HG03139 (cell line): ENCODE measurements around the gene MYH16.
"Not testable (repeated sequence)": the region's sequence is repeated elsewhere in the genome, so short reads cannot be mapped to it uniquely, and the experiment has no call there.

Experiments used
- ATAC-seq: cut with Tn5 transposase; IDR thresholded peaks from one replicate; pipeline ENCODE4 v1.9.1; 2021; ENCODE audit not compliant: unreplicated experiment

MYH16 gene

GRCh38 chr7:99257675-99258074 is 15.0 kb upstream of the MYH16 start:
- ATAC-seq: no peak

DNA sequence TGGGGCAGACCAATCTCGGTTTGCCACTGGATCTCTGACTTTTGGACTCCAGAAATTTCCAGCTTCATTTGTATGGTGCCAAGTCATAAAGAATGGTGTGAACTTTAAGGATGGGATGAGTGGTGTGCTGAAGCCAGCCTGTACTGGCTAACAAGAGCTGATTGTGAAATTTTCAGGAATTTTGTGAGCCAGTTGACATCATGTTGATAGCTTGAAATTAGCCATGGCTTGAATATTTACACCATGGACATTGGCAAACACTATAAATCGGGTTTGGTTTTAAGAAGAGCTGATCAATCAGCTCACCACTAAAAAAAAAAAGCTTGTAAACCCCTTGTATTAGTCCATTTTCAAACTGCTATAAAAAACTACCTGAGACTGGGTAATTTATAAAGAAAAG is 14.1 kb upstream of the MYH16 start:
- no peak for ATAC-seq

DNA sequence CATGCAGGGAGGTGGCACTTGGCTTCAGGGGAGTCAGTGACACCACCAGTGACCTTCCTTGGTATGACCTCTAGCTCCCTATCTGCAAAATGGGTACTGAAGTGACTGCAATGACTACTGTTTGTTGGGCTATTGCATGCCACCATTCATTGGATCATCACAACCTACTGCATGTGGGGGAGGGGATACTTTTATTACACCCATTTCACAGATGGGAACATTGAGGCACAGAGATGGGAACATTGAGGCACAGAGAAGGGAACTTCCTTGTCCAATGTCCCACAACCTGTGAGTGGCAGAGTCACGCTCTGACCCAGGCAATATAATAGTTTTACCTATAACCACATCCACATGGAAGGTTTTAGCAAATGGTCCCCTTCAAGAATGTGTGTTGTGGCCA is 12.2 kb upstream of the MYH16 start:
- ATAC-seq: no peak

DNA sequence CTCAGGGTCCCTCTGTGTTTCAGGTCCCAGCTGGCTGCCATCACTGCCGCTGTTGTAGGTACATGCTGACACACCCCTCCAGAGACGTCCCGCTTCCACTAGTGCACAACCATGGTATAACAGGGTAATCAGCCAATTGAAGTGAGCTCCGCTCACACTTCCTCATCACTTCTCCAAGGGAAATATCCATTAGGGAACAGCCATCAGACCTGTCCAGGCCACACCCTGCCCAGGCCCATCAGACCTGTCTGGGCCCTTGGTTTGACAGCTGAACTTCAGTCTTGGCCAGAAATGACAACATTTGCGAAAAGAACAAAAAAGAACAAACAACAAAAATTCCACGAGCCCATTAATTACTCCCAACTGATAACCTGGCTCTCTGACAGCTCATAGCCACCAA is 11.0 kb upstream of the MYH16 start:
- ATAC-seq: no peak

DNA sequence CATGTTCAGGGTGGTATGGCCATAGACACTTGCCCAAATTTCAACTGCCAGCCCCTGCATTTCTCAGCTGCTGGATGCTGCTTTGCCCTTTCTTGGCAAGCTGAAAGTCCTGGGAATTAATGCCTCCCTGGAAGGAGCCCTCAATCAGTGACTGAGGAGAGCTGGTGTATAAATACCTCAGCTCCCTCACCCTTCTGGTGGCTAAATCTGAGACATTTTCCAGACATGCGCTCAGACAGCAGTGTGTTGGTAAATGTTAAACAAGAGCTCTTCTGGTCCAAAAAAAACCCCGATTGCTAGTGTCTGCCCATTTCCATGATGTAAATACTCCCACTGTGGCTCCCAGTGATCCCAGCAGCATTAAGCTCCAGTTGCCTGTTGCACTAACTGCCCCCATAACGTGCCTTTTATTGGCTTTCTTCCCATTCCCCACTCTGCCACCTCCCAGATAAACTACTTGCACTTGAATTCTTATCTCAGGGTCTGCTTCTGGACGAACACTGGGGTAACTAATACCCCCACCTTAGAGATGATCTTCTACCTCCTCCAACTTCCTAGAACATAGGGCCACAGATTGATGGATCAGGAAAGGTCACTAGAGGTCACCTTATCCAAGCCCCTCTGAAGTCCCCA is 6.7 kb upstream of the MYH16 start:
- ATAC-seq: no peak

- ATAC-seq: no peak
Measured at GRCh38 chr7:99267481-99267840, 5.2 kb upstream of the MYH16 start.

- no peak for ATAC-seq
Measured at GRCh38 chr7:99267841-99268576, 4.6 kb upstream of the MYH16 start.

DNA sequence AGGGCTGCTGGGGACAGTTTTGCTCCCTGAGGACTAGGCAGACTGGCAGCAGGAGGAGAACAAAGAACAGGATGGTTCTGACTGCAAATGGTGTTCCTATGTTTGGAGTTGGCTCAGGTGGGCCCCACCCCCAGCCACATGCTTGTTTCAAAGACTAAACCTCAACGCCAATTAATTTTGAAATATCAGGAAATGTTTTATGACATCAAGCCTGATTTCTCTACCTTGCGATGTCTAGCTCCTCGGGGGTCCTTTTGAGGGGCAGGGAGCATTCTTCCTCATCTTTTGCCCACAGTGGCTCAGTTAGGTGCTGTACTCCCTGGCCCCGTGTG is 4.1 kb upstream of the MYH16 start:
- ATAC-seq: no peak

- no peak for ATAC-seq
Measured at GRCh38 chr7:99270702-99271101, 1.9 kb upstream of the MYH16 start.

DNA sequence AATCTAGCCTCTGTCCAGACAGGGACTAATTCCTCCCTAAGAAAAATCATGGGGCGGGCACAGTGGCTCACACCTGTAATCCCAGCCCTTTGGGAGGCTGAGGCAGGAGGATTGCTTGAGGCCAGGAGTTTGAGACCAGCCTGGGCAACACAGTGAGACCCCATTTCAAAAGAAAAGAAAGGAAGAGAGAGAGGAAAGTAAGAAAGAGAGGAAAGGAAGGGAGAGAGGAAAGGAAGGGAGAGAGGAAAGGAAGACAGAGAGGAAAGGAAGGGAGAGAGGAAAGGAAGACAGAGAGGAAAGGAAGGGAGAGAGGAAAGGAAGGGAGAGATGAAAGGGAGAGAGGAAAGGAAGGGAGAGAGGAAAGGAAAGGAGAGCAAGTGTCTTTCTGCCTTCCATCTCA is 922 bp downstream of the MYH16 start:
- ATAC-seq: not testable (repeated sequence)

- not testable (repeated sequence) for ATAC-seq
Measured at GRCh38 chr7:99274908-99275307, 2.3 kb downstream of the MYH16 start.

- ATAC-seq: no peak
Measured at GRCh38 chr7:99275496-99275895, 2.9 kb downstream of the MYH16 start.

GRCh38 chr7:99278180-99278579 is 5.5 kb downstream of the MYH16 start:
- ATAC-seq: no peak

DNA sequence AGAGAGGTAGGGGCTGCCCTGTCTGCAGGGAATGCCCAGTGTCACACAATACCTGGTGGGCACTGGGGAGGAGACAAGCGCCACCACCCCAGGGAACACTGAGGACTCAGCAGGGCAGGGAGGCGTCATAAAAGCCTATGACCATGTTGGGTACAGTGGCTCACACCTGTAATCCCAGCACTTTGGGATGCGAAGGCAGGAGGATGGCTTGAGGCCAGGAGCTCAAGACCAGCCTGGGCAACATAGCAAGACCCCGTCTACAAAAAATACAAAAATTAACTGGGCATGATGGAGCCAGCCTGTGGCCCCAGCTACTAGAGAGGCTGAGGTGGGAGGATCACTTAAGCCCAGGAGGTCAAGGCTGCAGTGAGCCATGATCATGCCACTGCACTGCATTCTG is 11.5 kb downstream of the MYH16 start:
- not testable (repeated sequence) for ATAC-seq

- no peak for ATAC-seq
Measured at GRCh38 chr7:99287779-99288534, 15.3 kb downstream of the MYH16 start.

DNA sequence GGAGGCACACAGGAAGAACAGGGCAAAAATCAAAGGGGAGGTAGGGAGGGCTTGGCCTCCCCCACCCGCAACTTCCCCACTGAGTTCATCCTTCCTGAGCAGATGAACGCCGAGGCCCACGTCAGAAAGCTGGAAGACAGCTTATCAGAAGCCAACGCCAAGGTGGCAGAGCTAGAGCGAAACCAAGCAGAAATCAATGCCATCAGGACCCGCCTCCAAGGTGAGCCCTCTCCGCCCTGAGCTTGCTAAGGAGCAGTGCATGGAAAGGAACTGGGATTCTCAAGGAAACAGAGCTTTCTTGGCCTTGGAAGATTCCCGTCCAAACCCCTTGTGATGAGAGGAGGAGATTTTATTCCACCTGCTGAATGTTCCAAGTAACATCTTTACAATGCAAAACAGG is 16.5 kb downstream of the MYH16 start:
- ATAC-seq: no peak

- not testable (repeated sequence) for ATAC-seq
Measured at GRCh38 chr7:99290148-99290547, 17.5 kb downstream of the MYH16 start.

DNA sequence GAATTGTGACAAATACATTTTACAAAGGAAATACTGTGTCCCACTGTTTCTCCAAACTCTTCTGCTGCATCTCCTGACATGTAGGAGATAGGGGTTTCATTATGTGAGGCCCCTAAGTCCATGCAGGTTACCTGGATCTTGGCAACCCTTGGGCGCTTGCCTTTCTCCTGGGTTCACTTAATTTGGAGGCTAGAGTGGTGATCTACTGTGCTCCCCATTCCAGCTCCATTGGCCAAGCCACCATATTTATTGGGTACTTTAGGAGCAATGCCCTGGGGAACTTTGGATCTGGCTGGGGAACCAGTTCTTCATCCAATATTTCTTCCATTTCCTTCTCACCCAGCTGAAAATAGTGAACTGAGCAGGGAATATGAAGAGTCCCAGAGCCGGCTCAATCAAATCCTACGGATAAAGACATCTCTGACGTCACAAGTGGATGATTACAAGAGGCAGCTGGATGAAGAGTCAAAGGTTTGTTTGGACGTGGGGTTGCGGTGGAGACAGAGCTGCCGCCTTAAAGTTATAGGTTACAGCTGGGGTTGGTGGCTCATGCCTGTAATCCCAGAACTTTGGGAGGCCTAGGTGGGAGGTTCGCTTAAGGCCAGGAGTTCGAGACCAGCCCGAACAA is 18.5 kb downstream of the MYH16 start:
- no peak for ATAC-seq

DNA sequence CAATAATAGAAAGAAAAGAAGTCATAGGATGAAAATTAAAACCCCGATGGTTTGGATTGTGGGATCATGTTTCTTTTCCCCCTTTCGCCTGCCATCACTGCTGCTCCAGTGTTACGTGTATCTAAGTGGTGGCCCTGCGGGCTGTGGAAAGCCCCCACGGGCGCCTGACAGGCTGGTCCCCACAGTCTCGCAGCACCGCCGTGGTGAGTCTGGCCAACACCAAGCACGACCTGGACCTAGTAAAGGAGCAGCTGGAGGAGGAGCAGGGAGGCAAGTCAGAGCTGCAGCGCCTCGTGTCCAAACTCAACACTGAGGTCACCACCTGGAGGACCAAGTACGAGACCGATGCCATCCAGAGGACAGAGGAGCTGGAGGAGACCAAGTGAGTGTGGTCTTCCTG is 19.5 kb downstream of the MYH16 start:
- no peak for ATAC-seq

DNA sequence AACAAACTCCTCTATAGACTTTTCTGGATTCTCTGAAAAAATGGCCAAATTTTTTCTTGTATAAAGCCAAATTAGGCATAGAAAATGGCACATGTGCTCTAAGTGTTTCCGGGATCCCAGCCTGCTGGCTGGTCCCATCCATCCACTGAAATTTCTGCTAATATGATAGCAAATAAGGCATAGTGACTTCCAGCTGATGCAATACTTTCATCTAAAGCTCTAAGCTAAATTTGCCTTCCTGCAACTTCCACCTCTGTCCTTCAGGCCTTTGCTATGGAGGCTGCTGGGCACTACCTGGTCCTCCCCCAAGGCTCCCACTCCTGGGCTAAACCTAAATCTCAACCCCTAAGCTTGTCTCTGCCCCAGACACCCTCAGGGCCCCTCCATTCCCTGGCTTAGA is 20.5 kb downstream of the MYH16 start:
- ATAC-seq: no peak

DNA sequence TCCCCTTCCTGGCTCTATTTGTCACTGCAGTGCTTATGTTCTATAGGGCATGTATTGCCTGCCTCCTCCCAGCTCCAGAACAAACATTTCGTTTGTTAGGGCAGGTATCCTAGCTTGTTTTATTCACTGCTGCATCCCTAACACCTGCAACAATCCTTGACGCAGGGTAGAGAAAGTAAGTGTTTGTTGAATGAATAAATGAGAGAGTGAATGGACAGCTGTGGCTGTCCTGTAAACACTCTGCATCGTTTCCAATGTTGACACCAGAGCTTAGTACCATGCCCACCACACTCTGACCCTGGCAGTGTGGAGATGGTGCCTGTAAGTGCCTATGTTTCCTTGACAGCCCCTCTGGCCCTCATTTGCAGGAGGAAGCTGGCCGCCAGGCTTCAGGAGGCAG is 21.0 kb downstream of the MYH16 start:
- ATAC-seq: no peak

- no peak for ATAC-seq
Measured at GRCh38 chr7:99296471-99296870, 23.8 kb downstream of the MYH16 start.
